ENCODE results near the gene BCAS3. TPM values are rescaled to one million over a fixed set of nuclear protein-coding genes. Genes with fewer than 3 reads are reported as not detected.

The BCAS3 gene
- total RNA-seq, 2 experiments from 2014 or later: 13.4 to 14.5 TPM

- Histone ChIP-seq H3K4me2 (ENCODE audit: low read length) (no peak overlapping the region), H3K36me3 (ENCODE audit: insufficient read depth, low read length) (no peaks in the 10 kb centered on the region), H3K4me3 (ENCODE audit: low read depth, low read length, poor library complexity, severe bottlenecking) (no peak overlapping the region), H3K4me1 (ENCODE audit: insufficient read depth, low read length, poor library complexity, severe bottlenecking) (no peaks in the 10 kb centered on the region), H3K79me2 (ENCODE audit: insufficient read depth, low read depth, low read length) (no peaks in the 10 kb centered on the region), H3K9me3 (ENCODE audit: low read length) (no peaks in the 10 kb centered on the region), H3K9me2 (ENCODE audit: insufficient read depth, low read length) (no peaks in the 10 kb centered on the region), H2AFZ (ENCODE audit: low read length) (no peak overlapping the region), H3K27ac (ENCODE audit: low read depth, low read length, poor library complexity, severe bottlenecking) (no peak overlapping the region), H4K20me1 (ENCODE audit: insufficient read depth, low read length) (no peaks in the 10 kb centered on the region)
- TF ChIP-seq EZH2phosphoT487 (IDR thresholded peaks at IDR 0.05; ENCODE audit: borderline replicate concordance, low read depth, low read length) (no peak), CTCF (conservative IDR thresholded peaks at IDR 0.05; ENCODE audit: low read length) (no peak)
- ChIA-PET CTCF (ENCODE audit: unreplicated experiment) (no interaction called here), POLR2A (no interaction called here)
- intact Hi-C loops (cut with micrococcal nuclease; ENCODE audit: unreplicated experiment): no loop called here
- no peak for DNase-seq (ENCODE audit: low spot score)
- BruUV-seq (replicated peaks): no TSS peak
Observed at GRCh38 chr17:61200339-61200715, 522.7 kb downstream of the BCAS3 start.

GRCh38 chr17:61201211-61201610 lies 523.6 kb downstream of the BCAS3 start:
- intact Hi-C loops (cut with micrococcal nuclease; ENCODE audit: unreplicated experiment): no loop called here
- Histone ChIP-seq H3K4me3 (ENCODE audit: low read depth, low read length, poor library complexity, severe bottlenecking) (no peak overlapping the region), H3K27ac (ENCODE audit: low read depth, low read length, poor library complexity, severe bottlenecking) (no peak overlapping the region), H4K20me1 (ENCODE audit: insufficient read depth, low read length) (no peaks in the 10 kb centered on the region), H3K9me2 (ENCODE audit: insufficient read depth, low read length) (no peaks in the 10 kb centered on the region), H3K4me1 (ENCODE audit: insufficient read depth, low read length, poor library complexity, severe bottlenecking) (no peaks in the 10 kb centered on the region), H3K9me3 (ENCODE audit: low read length) (no peaks in the 10 kb centered on the region), H2AFZ (ENCODE audit: low read length) (no peak overlapping the region), H3K4me2 (ENCODE audit: low read length) (no peak overlapping the region), H3K79me2 (ENCODE audit: insufficient read depth, low read depth, low read length) (no peaks in the 10 kb centered on the region), H3K36me3 (ENCODE audit: insufficient read depth, low read length) (no peaks in the 10 kb centered on the region)
- POLR2A ChIA-PET: interaction anchor here (0.7 kb wide), 1 partner anchor 665 kb away, joined by 3 read pairs; no protein-coding TSS in a partner anchor
- no peak for TF ChIP-seq CTCF (conservative IDR thresholded peaks at IDR 0.05; ENCODE audit: low read length)
- no peak for TF ChIP-seq EZH2phosphoT487 (IDR thresholded peaks at IDR 0.05; ENCODE audit: borderline replicate concordance, low read depth, low read length)
- CTCF ChIA-PET (ENCODE audit: unreplicated experiment): no interaction called here
- DNase-seq (ENCODE audit: low spot score): no peak
- no TSS peak for BruUV-seq (replicated peaks)

- no peaks in the 10 kb centered on the region for H3K36me3 ChIP-seq (ENCODE audit: insufficient read depth, low read length)
- no peaks in the 10 kb centered on the region for H4K20me1 ChIP-seq (ENCODE audit: insufficient read depth, low read length)
- ChIA-PET CTCF (ENCODE audit: unreplicated experiment) (interaction anchor here (0.6 kb wide), 1 partner anchor 352 kb away, joined by 3 read pairs; no protein-coding TSS in a partner anchor), POLR2A (interaction anchor here (0.5 to 1.0 kb wide), 4 partner anchors 37 to 1794 kb away, joined by 3 to 4 read pairs (median 3); no protein-coding TSS in a partner anchor)
- DNase-seq (ENCODE audit: low spot score): no peak
- TF ChIP-seq EZH2phosphoT487 (IDR thresholded peaks at IDR 0.05; ENCODE audit: borderline replicate concordance, low read depth, low read length): no peak
- TF ChIP-seq CTCF (conservative IDR thresholded peaks at IDR 0.05; ENCODE audit: low read length): no peak
- no peak overlapping the region for H3K4me3 ChIP-seq (ENCODE audit: low read depth, low read length, poor library complexity, severe bottlenecking)
- H3K9me3 ChIP-seq (ENCODE audit: low read length): no peaks in the 10 kb centered on the region
- no peaks in the 10 kb centered on the region for H3K4me1 ChIP-seq (ENCODE audit: insufficient read depth, low read length, poor library complexity, severe bottlenecking)
- H3K27ac ChIP-seq (ENCODE audit: low read depth, low read length, poor library complexity, severe bottlenecking): no peak overlapping the region
- no peaks in the 10 kb centered on the region for H3K79me2 ChIP-seq (ENCODE audit: insufficient read depth, low read depth, low read length)
- intact Hi-C loops (cut with micrococcal nuclease; ENCODE audit: unreplicated experiment): no loop called here
- no peak overlapping the region for H2AFZ ChIP-seq (ENCODE audit: low read length)
- H3K9me2 ChIP-seq (ENCODE audit: insufficient read depth, low read length): no peaks in the 10 kb centered on the region
- no peak overlapping the region for H3K4me2 ChIP-seq (ENCODE audit: low read length)
- no TSS peak for BruUV-seq (replicated peaks)
Observed at GRCh38 chr17:61202564-61202963, 524.9 kb downstream of the BCAS3 start.
